Upper lobe of left lung (tissue), 4 donors: ENCODE measurements around the gene MCOLN2.

Source experiments
- CTCF ChIP-seq, 6 experiments: fragments of 450-650 bp in 4 of 6; fragments of 200-600 bp in 2 of 6; sonication (generic) in 2 of 6; IDR thresholded peaks; one replicate each; pipeline ENCODE4 v1.5.1; 2016 to 2019; ENCODE audit warnings: antibody characterized with exemption in 6 of 6
- EP300 ChIP-seq, 4 donors: sonication (generic); formaldehyde crosslinking; IDR thresholded peaks; one replicate each; pipeline ENCODE4 v1.5.1; 2017; ENCODE audit warnings: antibody characterized with exemption in 4 of 4, control low read depth in 2 of 4
- POLR2A ChIP-seq, 4 donors: fragments of 450-650 bp; IDR thresholded peaks; one replicate each; pipeline ENCODE4 v1.5.1; 2016 to 2017; ENCODE audit warnings: antibody characterized with exemption in 4 of 4, mild to moderate bottlenecking in 2 of 4

GRCh38 chr1:84885469-84885868 lies 111.4 kb downstream of the MCOLN2 start:
- TF ChIP-seq CTCF (IDR thresholded peaks at IDR 0.05): no peak
- no peak for TF ChIP-seq EP300 (IDR thresholded peaks at IDR 0.05)
- TF ChIP-seq POLR2A (IDR thresholded peaks at IDR 0.05): no peak
